ENCODE results near the gene ARMC2.

ARMC2 gene

DNA sequence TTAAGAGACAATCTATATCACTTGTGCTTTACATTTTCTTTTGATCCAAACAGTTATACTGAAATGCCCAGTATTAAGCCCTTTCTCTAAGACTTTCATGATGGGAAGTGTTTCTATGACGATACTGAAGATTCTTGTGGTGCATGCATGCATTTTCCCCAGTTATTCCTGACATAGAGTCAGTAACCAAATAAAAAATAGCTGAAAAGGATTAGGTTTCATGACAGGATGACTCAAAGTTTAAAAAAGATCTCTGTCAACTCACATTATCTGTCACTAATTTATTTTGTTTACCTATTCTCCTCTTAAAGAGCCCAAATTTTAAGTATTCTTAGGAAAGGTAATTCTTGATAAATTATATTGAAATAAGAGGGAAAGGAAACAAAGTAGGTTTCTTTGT is 148.0 kb downstream of the ARMC2 start:
- DNase-seq = no peak

- DNase-seq = no peak
Measured at GRCh38 chr6:108998485-108998884, 150.3 kb downstream of the ARMC2 start.

DNA sequence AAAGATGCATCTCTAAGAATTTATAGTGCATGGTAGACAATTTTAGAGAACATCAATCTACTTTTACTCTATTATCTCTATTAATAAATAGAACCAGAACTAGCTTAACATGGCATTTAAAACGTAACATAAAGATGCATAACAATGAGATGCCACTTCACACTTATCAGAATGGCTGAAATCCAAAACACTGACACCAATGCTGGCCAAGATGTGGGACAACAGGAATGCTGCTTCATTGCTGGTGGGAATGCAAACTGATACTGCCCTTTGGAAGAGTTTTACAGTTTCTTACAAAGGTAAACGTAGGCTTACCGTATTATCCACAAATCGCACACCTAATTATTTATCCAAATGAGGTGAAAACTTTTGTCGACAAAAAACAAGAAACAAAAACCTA is 151.2 kb downstream of the ARMC2 start:
- no peak for DNase-seq

- no peak for DNase-seq
Measured at GRCh38 chr6:109000289-109000688, 152.1 kb downstream of the ARMC2 start.

DNA sequence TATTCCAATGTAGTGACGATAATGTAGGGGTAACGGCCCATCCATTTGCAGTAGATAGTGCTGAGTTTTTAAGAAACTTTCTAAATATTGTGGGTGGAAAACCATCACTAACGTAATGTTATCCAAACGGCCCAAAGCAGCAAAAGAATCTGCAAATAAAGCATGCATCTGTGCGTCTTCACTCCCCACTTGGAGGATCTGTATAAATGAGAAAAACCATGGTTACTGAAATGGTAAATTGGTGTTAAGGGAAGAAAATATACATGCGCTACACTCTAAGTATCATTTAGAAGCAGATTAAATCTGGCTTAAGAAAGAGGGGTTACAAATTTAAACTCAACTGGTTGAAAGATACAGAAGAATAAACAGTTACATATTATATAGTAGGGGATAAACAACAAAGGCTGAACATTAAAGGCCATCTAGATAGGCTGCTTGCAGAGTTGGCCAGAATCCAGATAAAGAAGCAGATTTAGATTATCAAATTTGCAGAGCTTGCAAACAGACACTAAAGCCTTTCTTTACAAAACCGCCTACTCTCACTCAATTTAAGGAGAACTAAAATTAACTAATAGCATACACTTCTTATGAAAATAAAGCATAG is 153.2 kb downstream of the ARMC2 start:
- DNase-seq = no peak

- no peak for DNase-seq
Measured at GRCh38 chr6:109002051-109002697, 154.0 kb downstream of the ARMC2 start.

- DNase-seq = no peak
Measured at GRCh38 chr6:109002882-109003281, 154.7 kb downstream of the ARMC2 start.

DNA sequence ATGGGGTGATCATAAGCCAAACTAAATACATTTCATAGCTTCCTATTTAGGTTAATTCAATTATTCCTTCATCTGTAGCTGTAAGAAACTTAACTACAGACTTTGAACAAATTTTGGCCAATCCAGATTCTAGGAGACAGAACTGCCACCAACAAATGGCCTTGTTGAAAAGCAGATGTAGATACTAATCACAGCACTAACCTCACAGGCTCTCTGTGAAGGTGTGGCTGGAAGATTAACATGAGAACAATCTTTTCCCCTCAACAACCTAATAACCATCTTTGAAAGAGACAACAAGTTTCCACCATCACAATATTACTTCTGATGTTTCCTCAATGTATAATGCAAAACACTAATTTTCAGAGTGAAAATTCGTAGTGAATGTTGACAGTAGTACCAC is 158.6 kb downstream of the ARMC2 start:
- no peak for DNase-seq

GRCh38 chr6:109007521-109007920 is 159.3 kb downstream of the ARMC2 start:
- no peak for DNase-seq

DNA sequence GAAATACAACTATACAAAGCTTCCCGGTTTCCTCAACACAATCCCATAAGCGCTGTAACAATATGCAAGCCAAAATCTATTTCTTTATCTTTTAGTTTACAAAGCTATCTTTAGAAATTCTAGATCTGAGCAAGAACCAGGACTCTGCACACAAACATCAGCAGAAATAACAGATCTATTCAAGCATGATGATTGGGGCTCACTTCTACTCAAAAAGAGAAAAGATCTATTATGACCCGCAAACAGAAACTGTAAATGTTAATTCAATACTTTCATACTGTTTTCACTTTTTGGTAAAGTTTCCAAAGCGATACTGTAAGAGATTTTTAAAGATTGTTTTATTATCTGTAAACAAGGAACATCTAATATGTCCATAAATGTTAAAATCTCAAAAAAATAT is 159.8 kb downstream of the ARMC2 start:
- DNase-seq = no peak

DNA sequence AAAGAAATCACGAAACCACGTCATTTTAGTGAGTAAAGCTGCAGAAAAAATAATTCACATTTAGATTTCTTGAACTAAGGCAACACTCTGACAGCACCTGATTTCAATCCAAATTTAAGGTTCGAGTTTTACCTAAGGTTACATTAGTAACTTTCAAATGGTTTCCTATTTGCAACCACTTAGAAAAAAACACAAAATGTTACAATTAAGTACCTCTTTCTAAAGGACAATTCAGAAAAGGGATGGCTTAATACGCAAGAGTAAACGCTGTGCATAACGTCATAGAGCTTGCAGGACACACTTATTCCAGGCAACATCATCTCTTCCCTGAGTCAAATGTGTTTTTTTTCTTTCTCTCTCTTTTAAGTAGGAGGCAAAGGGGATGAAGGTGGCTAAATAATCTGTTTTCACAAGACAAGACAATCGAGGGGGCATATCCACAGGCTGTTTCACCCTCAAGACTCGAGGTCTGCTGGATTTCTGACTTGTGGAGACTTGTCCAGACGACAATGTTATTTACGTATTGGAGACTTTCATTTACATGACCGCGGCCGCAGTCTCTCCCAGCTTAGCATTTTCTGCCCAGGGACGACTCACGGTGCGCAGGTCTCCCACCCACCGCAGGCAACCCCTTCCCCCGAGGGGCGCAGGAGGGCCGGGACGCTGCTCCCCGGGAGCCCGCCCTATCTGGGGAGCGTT is 160.5 kb downstream of the ARMC2 start:
- peak; percentile 34 for DNase-seq

GRCh38 chr6:109009236-109009961 is 161.2 kb downstream of the ARMC2 start:
- DNase-seq = peak; percentile 92

GRCh38 chr6:109009962-109010704 is 161.9 kb downstream of the ARMC2 start:
- DNase-seq = no peak

DNA sequence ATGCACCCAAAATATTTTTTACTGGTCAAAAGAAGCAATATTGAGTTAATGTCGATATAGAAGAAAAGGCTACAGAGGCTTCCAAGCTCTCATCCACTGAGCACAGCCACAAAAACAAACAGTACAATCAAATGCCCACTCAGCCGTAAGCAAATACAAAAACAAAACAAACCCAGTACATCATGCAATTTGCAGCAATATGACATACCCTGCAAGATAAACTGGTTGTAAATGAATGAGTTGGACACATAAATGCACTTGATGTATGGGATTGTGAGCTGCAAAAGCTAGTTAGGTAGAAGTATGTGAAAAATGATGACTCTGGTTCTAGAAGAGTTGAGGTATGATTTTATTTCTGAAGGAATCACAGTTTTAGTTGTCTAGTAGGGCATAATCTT is 162.5 kb downstream of the ARMC2 start:
- no peak for DNase-seq

DNA sequence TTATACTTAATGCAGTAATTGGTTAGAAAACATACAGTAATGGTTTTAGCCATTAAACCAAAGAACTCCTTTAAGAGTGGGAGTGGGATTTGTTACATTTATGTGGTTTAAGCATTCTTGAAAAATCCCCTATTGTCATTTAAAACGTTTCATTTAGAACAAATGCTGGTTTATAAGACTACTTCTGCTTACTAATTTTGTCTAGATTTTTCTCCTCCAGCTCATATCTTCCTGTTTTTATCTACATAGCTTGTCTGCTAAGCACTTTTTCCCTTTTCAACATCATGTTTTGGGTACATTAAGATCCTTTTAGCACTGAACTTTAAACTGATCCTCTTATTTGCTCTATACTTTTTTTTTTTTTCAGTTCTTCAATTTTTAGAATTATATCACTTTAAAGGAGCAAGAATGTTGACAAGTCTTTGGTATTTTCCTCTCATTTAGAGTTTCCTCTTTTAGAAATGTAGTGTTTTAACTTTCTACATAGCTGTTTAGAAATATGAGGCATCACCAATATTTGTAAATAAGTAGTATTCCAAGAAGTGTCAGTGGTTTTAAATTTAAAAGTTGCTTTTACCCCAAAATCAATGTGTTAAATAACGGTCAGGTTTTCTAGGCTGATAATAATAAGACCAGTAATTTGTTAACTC is 165.6 kb downstream of the ARMC2 start:
- DNase-seq = no peak

DNA sequence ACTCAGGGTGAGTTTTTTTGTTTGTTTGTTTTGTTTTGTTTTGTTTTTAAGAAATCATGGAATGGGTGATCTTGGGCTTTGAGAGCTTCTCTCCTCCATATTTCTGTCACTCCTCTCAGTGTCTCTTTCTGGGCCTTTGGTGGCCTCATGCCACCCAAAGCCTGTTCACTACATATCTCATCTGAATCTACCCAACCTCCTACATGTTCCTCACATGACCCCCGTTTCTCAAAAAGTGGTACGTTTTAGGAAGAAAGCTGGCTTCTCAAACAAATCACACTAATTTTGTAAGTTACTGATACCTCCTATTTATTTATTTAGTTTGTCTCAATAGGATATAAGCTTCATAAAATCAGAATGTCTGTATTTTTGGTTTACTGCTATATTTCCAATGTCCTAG is 166.4 kb downstream of the ARMC2 start:
- no peak for DNase-seq

GRCh38 chr6:109015176-109015575 is 167.0 kb downstream of the ARMC2 start:
- DNase-seq = no peak

- no peak for DNase-seq
Measured at GRCh38 chr6:109019911-109020310, 171.7 kb downstream of the ARMC2 start.

DNA sequence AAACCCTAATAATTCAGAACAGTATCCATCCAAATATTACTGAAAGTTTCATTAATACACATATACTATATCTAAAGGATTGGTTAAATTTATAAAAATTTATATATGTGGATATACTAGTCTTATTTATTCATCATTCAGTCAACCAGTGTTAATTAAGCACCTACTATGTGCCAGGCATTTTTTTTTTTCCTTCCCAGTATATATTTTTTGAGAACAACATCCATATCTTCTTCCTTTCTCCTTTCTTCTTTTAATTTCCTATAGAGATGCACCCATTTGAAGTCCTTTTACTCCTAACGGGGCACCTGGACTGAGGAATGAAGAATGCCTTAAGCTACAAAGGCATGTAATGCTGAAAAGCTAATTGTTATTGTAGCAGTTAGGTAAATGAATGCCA is 173.6 kb downstream of the ARMC2 start:
- no peak for DNase-seq

DNA sequence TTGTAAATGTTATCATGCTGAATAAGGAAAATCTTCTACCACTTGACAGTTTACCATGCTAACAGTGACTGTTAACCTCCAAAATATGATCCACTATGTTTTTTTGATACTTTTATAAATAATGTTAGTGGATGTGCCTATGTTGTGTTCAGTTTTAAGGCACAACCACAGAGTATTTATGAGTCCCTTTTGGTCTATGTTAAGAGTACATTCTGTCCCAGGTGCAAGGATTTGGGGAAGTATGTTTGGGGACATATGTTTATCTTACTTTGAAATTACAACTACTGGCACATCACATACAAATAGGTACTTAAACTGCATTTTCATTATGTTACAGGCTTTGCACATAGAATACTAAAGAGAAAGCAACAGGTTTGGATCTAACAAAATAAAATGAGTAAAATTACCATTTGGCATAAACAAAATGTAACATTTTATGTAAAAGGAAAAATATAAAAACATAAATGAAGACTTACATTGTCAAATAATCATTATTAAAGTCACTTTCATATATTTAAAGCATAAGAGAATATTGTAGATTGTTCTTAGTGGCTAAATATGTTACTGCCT is 175.2 kb downstream of the ARMC2 start:
- DNase-seq = no peak
